HG03442 (cell line): Measurements from ENCODE around the gene CRELD2.

Experiments used
- ATAC-seq: cut with Tn5 transposase; IDR thresholded peaks from one replicate; pipeline ENCODE4 v1.9.1; 2021; ENCODE audit warnings: mild to moderate bottlenecking, moderate library complexity; ENCODE audit not compliant: unreplicated experiment

Gene CRELD2

GRCh38 chr22:49917974-49918910 is at the start of gene CRELD2, which contains the start of gene ALG12:
Gene CRELD2 (plus strand): TSS chr22:49918634. CDS start chr22:49918770, 136 bp downstream.
Gene ALG12 (minus strand): TSS chr22:49918438. CDS start chr22:49913765, 4,673 bp downstream.
- ATAC-seq: peak; percentile 80

- ATAC-seq: no peak
These were observed 49.2 kb upstream of the CRELD2 start for GRCh38 chr22:49869086-49869830.

- ATAC-seq: no peak
These were observed 48.4 kb upstream of the CRELD2 start for GRCh38 chr22:49869845-49870712.

GRCh38 chr22:49871482-49871881 is 47.0 kb upstream of the CRELD2 start:
- ATAC-seq: no peak

- ATAC-seq: no peak
These were observed 46.1 kb upstream of the CRELD2 start for GRCh38 chr22:49872347-49872746.

- no peak for ATAC-seq
These were observed 45.0 kb upstream of the CRELD2 start for GRCh38 chr22:49873228-49873940.

- ATAC-seq: no peak
These were observed 40.8 kb upstream of the CRELD2 start for GRCh38 chr22:49877642-49878041.

- no peak for ATAC-seq
These were observed 40.2 kb upstream of the CRELD2 start for GRCh38 chr22:49878206-49878605.

- ATAC-seq: no peak
These were observed 38.6 kb upstream of the CRELD2 start for GRCh38 chr22:49879871-49880270.

- ATAC-seq: no peak
These were observed 38.2 kb upstream of the CRELD2 start for GRCh38 chr22:49880281-49880680.

GRCh38 chr22:49881856-49882255 is 36.6 kb upstream of the CRELD2 start:
- ATAC-seq: no peak

- ATAC-seq: no peak
These were observed 35.7 kb upstream of the CRELD2 start for GRCh38 chr22:49882519-49883293.

- no peak for ATAC-seq
These were observed 35.2 kb upstream of the CRELD2 start for GRCh38 chr22:49883294-49883640.

GRCh38 chr22:49884075-49884474 is 34.4 kb upstream of the CRELD2 start:
- ATAC-seq: no peak

GRCh38 chr22:49884503-49885260 is 33.8 kb upstream of the CRELD2 start:
- no peak for ATAC-seq

GRCh38 chr22:49885281-49885680 is 33.2 kb upstream of the CRELD2 start:
- no peak for ATAC-seq

- ATAC-seq: no peak
These were observed 32.6 kb upstream of the CRELD2 start for GRCh38 chr22:49885881-49886280.

GRCh38 chr22:49886346-49887063 is 31.9 kb upstream of the CRELD2 start:
- no peak for ATAC-seq
